GM19043 (cell line): ENCODE measurements around the gene SLC6A4.
"Not testable (repeated sequence)": the region's sequence is repeated elsewhere in the genome, so short reads cannot be mapped to it uniquely, and the experiment has no call there.

Experiments used
- ATAC-seq: cut with Tn5 transposase; IDR thresholded peaks from one replicate; pipeline ENCODE4 v1.9.1; 2021; ENCODE audit warnings: low read depth; ENCODE audit not compliant: unreplicated experiment

SLC6A4 gene

DNA sequence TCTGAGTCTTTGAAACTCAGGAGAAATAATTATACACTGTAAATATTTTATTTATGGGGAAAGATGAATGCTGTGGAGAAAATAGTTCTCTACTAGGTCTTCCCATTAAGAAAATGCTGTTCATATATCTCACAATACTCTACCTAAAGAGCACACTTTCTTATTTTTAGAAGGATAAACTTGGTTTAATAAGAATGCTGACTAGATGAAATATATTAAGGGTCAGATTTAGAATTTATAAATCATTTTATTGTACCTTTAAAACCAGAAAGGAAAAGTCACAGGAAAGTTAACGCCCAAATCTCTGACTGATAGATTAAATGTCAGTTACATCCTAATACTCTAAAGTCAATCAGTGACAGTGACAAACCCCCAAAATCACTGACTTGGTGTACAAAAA lies 48.7 kb downstream of the SLC6A4 start:
- no peak for ATAC-seq

DNA sequence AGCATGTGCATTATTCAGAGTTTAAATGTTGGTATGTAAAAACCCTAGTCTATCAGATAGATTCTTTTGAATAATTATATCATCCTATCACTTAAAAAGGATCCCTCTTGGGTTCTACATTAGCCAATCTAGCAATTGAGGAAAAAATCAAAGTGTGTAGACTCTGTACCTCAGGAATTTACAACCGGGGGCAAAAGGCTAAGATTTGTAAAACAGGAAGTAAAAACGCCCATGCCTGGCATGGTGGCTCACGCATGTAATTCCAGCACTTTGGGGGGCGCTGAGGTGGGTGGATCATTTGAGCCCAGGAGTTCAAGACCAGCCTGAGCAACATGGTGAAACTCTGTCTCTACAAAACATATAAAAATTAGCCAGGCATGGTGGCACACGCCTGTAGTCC lies 58.6 kb downstream of the SLC6A4 start:
- ATAC-seq = no peak

DNA sequence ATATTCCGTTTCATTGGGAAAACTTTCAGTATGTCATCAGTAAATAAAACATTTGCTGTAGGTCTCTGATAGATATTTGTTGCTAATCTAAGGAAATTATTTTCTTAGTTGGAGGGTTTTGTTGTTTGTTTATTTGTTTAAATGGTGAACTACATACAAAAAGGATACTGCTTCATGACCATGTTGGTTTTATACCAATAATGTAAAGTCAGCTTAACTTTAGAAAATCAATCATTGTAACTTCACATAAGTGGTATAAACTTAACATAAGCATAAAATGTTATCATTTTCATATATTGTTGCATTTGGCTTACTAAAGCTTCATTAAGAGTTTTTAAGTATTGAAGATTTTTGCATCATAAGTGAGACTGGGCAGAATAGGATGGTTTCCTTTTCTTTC lies 60.9 kb downstream of the SLC6A4 start:
- no peak for ATAC-seq

DNA sequence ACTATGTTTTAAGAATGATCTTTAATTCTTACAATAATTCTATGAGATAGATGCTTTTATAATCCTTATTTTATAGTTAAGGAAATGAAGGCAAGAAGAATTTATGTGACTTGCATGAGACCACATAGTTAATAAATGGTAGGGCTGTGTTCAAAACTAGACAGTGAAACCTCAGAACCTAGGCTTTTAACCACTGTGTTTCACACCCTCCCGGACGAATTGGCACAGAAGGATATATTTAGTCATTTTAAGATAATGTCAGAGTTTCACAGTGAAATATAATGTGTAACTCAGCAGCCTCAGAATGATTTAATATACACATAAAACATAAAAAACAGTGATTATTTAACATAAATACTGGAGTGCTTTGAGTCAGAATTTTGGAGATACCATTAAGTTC lies 61.8 kb downstream of the SLC6A4 start:
- ATAC-seq = peak; percentile 92

DNA sequence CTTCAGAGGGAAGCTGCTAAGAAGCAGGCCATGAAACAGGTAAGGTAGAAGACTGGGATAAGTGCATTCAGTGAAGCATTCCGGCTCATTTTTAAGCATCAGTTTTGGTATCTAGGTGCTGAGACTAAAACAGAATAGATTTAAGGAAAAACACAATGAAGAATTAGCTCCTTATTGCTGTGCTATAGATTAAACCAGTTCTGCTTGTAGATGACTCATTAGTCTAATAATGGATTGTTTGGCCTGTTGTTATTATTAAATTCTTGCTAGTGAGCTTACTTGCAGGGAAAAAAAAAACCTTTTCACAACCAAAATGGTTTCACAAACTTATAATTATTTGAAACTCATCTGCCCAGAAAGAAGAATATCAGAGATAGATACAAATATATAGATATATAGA lies 62.9 kb downstream of the SLC6A4 start:
- no peak for ATAC-seq

DNA sequence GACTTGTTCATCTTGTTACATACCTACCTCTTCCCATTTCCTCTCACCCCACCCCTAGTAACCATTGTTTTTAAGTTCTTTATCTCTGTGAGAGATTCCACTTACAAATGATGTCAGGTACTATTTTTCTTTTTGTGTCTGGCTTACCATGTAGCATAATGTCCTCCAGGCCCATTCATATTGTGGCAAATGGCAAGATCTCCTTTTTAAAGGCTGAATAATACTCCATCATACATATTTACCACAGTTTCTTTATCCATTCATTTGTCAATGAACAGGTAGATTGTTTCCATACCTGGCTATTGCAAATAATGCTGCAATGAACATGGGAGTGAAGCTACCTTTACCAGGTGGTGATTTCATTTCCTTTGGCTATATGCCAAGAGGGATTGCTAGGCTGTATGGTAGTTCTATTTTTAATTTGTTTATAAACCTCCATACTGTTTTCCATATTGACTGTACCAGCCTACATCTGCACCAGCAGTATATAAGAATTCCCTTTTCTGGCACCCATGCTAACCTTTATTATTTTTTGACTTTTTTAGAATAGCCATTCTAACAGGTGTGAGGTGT lies 65.0 kb downstream of the SLC6A4 start:
- ATAC-seq = no peak

DNA sequence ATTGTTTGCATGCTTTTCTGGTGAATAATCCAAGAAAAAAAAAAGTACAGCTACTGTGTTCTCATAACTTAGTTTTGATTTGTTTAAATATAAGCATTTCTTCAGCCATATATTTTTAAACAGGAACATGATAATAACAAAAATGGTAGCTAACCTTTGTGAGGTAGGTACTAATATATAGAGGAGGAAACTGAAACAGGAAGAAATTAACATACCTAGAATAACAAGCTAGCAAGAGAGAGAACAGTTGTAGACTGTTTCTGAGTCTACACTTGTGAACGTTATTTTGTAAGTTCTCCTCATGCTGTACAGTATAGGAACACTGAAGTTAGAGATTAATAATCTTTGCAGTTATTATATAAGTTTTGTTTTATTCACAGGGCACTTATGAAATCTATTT lies 69.5 kb downstream of the SLC6A4 start:
- no peak for ATAC-seq

DNA sequence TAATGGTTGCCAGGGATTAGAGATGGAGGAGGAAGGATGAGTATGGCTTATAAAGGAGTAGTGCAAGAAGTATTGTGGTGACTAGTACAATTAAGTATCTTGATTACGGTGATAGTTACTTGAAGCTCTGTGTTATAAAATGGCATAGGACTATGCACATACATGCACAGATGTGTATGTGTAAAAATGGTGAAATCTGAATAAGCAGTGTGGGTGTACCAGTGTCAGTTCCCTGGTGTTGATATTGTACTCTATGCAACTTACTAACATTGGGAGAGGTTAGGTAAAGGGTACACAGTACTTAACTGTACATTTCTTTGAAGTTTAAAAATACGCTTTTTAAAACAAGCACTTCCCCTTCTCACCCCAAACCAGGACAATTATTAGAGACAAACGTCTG lies 70.3 kb downstream of the SLC6A4 start:
- ATAC-seq = no peak

DNA sequence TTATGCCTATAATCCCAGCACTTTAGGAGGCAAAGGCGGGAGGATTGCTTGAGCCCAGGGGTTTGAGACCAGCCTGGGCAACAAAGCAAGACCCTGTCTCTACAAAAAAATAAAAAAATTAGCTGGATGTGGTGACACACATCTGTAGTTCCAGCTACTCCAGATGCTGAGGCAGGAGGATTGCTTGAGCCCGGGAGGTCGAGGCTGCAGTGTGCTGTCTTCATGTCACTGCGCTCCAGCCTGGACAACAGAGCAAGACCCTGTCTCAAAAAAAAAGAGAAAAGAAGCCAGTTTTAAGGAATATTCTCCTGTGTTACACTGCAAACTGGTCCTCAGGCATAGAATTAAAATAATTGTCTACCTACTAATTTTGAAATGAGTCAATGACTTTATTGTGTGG lies 71.0 kb downstream of the SLC6A4 start:
- no peak for ATAC-seq

DNA sequence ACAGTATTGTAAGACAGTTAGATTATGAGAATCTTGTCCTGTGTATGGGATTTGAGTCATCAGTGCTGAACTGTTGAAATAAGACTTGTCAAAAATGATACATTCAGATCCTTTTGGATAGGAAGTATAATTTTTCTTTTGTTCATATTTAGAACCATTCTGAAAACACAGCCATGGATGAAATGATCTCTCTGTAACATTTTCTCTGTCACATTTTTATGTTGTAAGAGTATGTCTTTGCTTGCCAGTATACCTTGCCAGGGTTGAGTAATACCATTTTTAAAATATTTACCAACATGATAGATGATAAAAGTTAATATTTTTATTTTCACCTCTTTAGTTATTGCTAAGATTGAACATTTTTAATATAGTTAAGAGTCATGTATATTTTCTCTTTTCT lies 73.9 kb downstream of the SLC6A4 start:
- no peak for ATAC-seq

DNA sequence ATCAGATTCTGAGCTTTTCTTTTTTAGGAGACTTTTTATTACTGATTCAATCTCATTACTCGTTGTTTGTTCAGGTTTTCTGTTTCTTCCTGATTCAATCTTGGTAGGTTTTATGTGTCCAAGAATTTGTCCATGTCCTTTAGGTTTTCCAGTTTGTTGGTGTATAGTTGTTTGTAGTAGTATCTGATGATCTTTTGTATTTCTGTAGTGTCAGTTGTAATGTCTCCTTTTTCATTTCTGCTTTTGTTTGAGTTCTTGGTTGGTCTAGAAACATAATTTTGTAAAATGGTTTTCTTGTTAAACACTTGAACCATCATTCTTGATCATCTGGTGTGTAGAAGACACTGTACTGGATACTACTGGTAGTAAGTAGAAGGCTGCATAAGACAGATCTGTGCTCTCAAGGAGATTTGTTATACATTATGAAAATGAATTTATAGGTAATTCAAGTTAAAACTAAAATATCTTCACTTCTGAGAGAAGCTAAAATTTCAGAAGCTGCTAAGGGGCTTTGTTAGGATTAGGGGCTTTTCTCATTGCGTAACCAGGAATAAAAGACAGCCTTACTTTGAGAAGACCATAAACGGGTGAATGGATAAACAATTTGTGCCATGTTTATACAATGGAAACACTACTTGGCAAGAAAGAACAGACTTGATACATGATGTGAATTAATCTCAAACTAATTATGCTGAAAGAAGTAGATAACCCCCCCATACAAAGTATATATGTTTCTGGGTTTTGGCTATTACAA lies 74.9 kb downstream of the SLC6A4 start:
- ATAC-seq = no peak

DNA sequence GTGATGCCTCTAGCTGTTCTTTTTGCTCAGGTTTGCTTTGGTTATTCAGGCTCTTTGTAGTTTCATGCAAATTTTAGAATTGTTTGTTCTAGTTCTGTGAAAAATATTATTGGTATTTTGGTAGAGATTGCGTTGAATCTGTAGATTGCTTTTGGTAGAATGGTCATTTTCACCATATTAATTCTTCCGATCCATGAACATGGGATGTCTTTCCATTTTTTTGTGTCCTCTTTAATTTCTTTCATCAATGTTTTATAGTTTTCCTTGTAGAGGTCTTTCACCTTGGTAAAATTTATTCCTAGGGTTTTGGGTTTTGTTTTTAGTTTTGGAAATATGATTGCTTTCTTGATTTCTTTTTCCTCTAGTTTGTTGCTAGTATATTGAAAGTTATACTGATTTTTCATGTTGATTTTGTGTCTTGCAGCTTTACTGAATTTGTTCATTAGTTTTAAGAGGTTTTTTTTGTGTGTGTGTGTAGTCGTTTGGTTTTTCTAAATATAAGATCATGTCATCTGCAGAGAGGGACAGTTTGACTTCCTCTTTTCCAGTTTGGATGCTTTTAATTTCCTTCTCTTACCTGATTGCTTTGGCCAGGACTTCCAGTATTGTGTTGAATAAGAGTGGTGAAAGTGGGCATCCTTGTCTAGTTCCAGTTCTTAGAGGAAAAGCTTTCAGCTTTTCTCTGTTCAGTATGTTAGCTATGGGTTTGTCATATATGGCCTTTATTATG lies 76.4 kb downstream of the SLC6A4 start:
- ATAC-seq = no peak

DNA sequence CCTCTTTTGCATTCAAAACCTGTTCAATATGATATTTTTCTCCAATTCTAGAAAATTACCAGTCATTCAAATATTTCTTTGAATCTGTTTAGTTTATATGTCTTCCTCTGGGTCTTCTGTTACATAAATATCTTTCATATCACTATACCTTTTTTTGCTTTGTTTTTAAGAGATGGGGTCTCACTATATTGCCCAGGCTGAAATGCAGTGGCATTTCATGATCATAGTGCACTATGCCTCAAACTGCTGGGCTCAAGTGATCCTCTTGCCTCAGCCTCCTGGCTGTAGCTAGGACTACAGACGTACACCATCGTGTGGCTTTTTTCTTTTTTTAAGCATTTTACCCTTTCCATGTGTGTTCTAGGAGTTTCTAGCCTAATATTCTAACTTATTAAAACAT lies 80.1 kb downstream of the SLC6A4 start:
- no peak for ATAC-seq

DNA sequence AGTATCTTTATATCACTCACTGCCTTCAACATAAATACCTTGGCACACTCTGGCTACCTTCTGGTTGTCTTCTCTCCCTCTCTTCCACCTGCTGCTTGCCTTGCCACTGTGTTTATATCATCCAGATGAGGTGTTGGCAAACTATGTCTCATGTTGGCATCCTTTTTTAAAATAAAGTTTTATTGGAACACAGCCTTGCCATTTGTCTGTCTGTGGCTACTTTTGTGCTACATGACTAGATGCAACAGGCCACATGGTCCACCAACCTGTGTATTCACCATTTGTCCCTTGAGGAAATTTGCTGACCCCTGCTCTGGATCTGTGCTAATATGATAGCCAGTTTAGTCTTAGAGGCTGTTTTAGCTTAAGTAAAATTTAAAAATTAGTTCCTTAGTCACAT lies 82.0 kb downstream of the SLC6A4 start:
- ATAC-seq = no peak

DNA sequence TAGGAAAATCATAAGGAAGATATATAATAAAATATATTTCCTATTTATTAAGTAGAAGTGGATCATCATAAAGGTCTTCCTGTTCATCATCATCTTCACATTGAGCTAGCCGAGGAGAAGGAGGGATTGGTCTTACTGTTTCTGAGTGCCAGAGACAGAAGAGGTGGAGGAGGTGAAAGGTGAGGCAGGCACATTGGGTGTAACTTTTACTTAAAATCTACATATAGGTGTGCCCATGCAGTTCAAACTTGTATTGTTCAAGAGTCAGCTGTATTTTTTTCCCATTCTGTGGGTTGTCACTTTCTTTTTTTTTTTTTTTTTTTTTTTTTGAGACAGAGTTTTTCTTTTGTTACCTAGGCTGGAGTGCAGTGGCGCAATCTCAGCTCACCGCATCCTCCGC lies 84.0 kb downstream of the SLC6A4 start:
- ATAC-seq = no peak

DNA sequence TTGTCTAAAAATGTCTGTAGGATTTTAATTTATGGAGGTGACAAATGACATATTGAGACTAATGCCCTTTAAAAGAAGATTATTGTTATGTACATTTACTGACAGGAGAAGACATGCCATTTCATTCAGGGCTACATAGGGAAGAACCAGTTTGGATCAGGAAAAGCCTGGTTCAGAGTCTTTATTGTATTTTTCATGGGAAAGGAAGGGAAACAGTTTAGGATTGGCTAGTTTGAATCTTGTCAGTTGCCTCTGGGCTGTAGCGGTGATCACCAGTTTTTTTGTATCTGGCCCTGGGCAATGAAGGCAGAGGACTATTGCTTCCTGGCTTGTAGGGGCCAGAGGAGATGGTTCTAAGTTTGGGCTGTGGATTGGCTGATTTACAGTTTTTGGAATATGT lies 87.1 kb downstream of the SLC6A4 start:
- ATAC-seq = no peak

DNA sequence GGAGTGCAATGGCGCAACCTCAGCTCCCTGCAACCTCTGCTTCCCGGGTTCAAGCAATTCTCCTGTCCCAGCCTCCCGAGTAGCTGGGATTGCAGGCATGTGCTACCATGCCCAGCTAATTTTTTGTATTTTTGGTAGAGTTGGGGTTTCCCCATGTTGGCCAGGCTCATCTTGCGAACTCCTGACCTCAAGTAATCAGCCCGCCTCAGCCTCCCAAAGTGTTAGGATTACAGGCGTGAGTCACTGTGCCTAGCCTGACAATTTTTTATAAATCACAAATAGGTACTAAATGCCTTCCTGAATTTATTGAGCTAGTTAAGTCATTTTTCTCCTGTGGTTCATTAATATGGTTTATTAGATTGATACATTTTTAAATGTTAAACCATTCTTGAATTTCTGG lies 87.6 kb downstream of the SLC6A4 start:
- not testable (repeated sequence) for ATAC-seq
